B cell (primary cell): Measurements from ENCODE around the gene MYO9B. TPM values are rescaled to one million over a fixed set of nuclear protein-coding genes. Genes with fewer than 3 reads are reported as not detected.
A peak's percentile ranks its signal among the peaks of the same experiment; 100 is the strongest.

ENCODE experiments used
- ATAC-seq: fragments of 200-7000 bp; cut with Tn5 transposase; one replicate; pipeline ENCODE4 v1.10.0; 2021; ENCODE audit warnings: low read depth, mild to moderate bottlenecking, moderate number of reproducible peaks, moderate library complexity
- CTCF ChIA-PET: fragments of 350-600 bp; sonication (Branson Sonifier 250); formaldehyde crosslinking; loops from one replicate; lab custom pipeline; 2021; ENCODE audit warnings: antibody characterized with exemption, inconsistent platforms; lab: Charles Lee
- POLR2A ChIA-PET: fragments of 350-600 bp; sonication (Branson Sonifier 250); formaldehyde crosslinking; loops from one replicate; lab custom pipeline; 2021; ENCODE audit warnings: antibody characterized with exemption; lab: Charles Lee
- DNase-seq: peaks from one replicate; pipeline ENCODE4 v3.0.0; 2013
- H2AFZ ChIP-seq: 2 replicates; pipeline ENCODE4 v1.6.1; 2012; ENCODE audit warnings: mild to moderate bottlenecking, low read depth, low read length; ENCODE audit not compliant: insufficient read depth, poor library complexity, severe bottlenecking
- H3K27ac ChIP-seq, 2 donors: 1 replicate in 1 of 2; 2 replicates in 1 of 2; pipeline ENCODE4 v1.5.1; 2012 to 2013; ENCODE audit warnings: low read length in 2 of 2, mild to moderate bottlenecking in 2 of 2, moderate library complexity in 1 of 2
- H3K27me3 ChIP-seq, 4 experiments: fragments of 200-600 bp in 1 of 4; sonication (generic) in 1 of 4; replicated peaks in 1 of 4; 1 replicate in 2 of 4; 2 replicates in 2 of 4; pipeline versions ENCODE4 v1.6.1 to v1.7.0; 2013 to 2016; ENCODE audit warnings: low read length in 3 of 4, mild to moderate bottlenecking in 2 of 4, mixed read lengths in 1 of 4, moderate library complexity in 1 of 4; ENCODE audit not compliant: insufficient read depth in 4 of 4, control insufficient read depth in 3 of 4; ENCODE audit errors: control extremely low read depth in 1 of 4
- H3K36me3 ChIP-seq, 2 experiments: replicated peaks in 1 of 2; 1 replicate in 1 of 2; 2 replicates in 1 of 2; pipeline versions ENCODE4 v1.6.1 to v1.7.1; 2013; ENCODE audit warnings: low read length in 1 of 2; ENCODE audit not compliant: insufficient read depth in 2 of 2, control insufficient read depth in 1 of 2; ENCODE audit errors: control extremely low read depth in 1 of 2, extremely low read depth in 1 of 2
- H3K4me1 ChIP-seq, 2 donors: fragments of 200-600 bp in 1 of 2; sonication (generic) in 1 of 2; 1 replicate in 1 of 2; 2 replicates in 1 of 2; pipeline versions ENCODE4 v1.5.1 to v1.6.1; 2013 to 2017; ENCODE audit warnings: low read length in 2 of 2; ENCODE audit not compliant: control insufficient read depth in 2 of 2, insufficient read depth in 2 of 2
- H3K4me2 ChIP-seq: replicated peaks from 2 replicates; pipeline ENCODE3; 2012; ENCODE audit warnings: mild to moderate bottlenecking, low read depth, low read length; ENCODE audit not compliant: poor library complexity, severe bottlenecking
- H3K4me3 ChIP-seq, 5 experiments: fragments of 200-600 bp in 1 of 5; sonication (generic) in 1 of 5; 1 replicate in 3 of 5; 2 replicates in 2 of 5; pipeline versions ENCODE4 v1.5.1 to v1.7.0; 2011 to 2016; ENCODE audit warnings: low read length in 4 of 5, mild to moderate bottlenecking in 4 of 5, low read depth in 2 of 5, control low read depth in 1 of 5, moderate library complexity in 1 of 5; ENCODE audit not compliant: insufficient read depth in 1 of 5; ENCODE audit errors: control extremely low read depth in 1 of 5, extremely low read depth in 1 of 5
- H3K79me2 ChIP-seq: fragments of 200-600 bp; sonication (generic); one replicate; pipeline ENCODE4 v1.6.0; 2016; ENCODE audit warnings: low read length; ENCODE audit not compliant: control insufficient read depth, insufficient read depth
- H3K9ac ChIP-seq: fragments of 200-600 bp; sonication (generic); 2 replicates; pipeline ENCODE4 v1.6.1; 2017; ENCODE audit warnings: mild to moderate bottlenecking, low read length, moderate library complexity
- H3K9me3 ChIP-seq, 3 donors: one replicate each; pipeline versions ENCODE4 v1.6.1 to v1.7.1; 2013; ENCODE audit warnings: low read length in 2 of 3; ENCODE audit not compliant: control insufficient read depth in 2 of 3, insufficient read depth in 1 of 3; ENCODE audit errors: control extremely low read depth in 1 of 3
- H4K20me1 ChIP-seq: 2 replicates; pipeline ENCODE4 v1.6.0; 2012; ENCODE audit warnings: mild to moderate bottlenecking, low read length; ENCODE audit not compliant: insufficient read depth, control insufficient read depth, poor library complexity, severe bottlenecking
- H3K27ac Mint-ChIP-seq: one replicate; pipeline ENCODE4 v1.8.0; 2021; ENCODE audit warnings: mixed read lengths
- H3K27me3 Mint-ChIP-seq: one replicate; pipeline ENCODE4 v1.8.0; 2021; ENCODE audit warnings: mixed read lengths
- H3K4me1 Mint-ChIP-seq: one replicate; pipeline ENCODE4 v1.8.0; 2021; ENCODE audit warnings: mixed read lengths
- H3K4me3 Mint-ChIP-seq: one replicate; pipeline ENCODE4 v1.8.0; 2021; ENCODE audit warnings: mixed read lengths
- H3K9me3 Mint-ChIP-seq: one replicate; pipeline ENCODE4 v1.8.0; 2022; ENCODE audit warnings: mixed read lengths; ENCODE audit not compliant: insufficient read depth
- EZH2 ChIP-seq: IDR thresholded peaks from 2 replicates; pipeline ENCODE4 v1.6.1; 2012; ENCODE audit warnings: borderline replicate concordance, low read depth, mild to moderate bottlenecking, moderate library complexity, low read length; ENCODE audit not compliant: insufficient read depth, poor library complexity, severe bottlenecking
- WGBS: methylation state at CpG from one replicate; pipeline ENCODE4 v1.1.5; 2013; ENCODE audit warnings: missing lambda C conversion rate; ENCODE audit not compliant: insufficient coverage; 5-methylcytosine and 5-hydroxymethylcytosine counted together
- intact Hi-C: fragments of 100-400 bp; cut with micrococcal nuclease; formaldehyde crosslinking; loops from one replicate; pipeline ENCODE4 v1.10.0; 2022
- polyA plus RNA-seq: library from polyadenylated mRNA; depleted of rRNA; stranded (reverse); fragments of >200 nt; gene quantifications from 2 replicates; pipeline ENCODE4 v1.2.3, GENCODE V29; 2012
- total RNA-seq, 2 donors: library from RNA; stranded (reverse); fragments of 120-200 nt in 1 of 2; gene quantifications; 1 replicate in 1 of 2; 2 replicates in 1 of 2; pipeline versions ENCODE4 v1.2.3 to v1.2.4, GENCODE V29; 2013 to 2022
- TF ChIP-seq, protein P1 (sequence below): fragments of 200-600 bp; IDR thresholded peaks from one replicate; pipeline ENCODE4 v1.8.0; 2022; ENCODE audit warnings: antibody characterized with exemption, mild to moderate bottlenecking

MYO9B gene
- total and polyA plus RNA-seq, 2 donors (not counting 1 experiment from before 2014, with no cell fraction given): 256 to 273 TPM

DNA sequence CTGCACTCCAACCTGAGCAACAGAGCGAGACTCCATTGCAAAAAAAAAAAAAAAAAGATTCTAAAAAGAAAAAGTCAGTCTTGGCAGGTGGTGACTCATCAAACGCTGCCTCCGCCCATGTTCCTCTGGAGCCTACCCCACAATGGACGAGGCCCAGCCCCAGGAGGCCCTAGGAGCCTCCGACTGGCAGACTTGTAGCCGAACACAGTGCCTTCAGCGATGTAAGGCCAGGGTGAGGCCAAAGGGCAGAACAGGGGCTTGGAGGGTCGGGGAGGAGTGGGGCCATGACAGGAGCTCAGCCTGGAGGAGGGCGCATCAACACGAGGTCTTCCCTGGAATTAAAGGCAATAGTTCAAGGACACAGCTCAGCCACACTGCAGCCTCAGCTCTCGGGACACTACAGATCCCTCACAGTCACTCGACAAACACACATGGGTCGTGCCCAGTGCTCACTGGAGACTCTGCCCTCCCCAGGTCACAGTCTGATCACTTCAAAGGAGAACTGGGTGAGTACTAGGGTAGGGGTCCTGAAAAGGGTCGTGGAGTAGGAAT lies 144.7 kb downstream of the MYO9B start:
- Histone ChIP-seq H3K27ac (no peak overlapping the region), H4K20me1 (no peaks in the 10 kb centered on the region), H3K9me3 (no peaks in the 10 kb centered on the region), H2AFZ (no peak overlapping the region), H3K4me1 (peaks cover 5 to 9% of the 10 kb centered on the region in 2 donors), H3K9ac (no peak overlapping the region), H3K4me3 (no peak overlapping the region), H3K36me3 (peaks cover 0 to 13% of the 10 kb centered on the region in 2 experiments), H3K27me3 (no peaks in the 10 kb centered on the region), H3K4me2 (no peak overlapping the region), H3K79me2 (no peaks in the 10 kb centered on the region)
- peaks cover 6% of the 10 kb centered on the region for H3K4me1 Mint-ChIP-seq
- ChIA-PET CTCF (interaction anchor here (1.4 to 1.9 kb wide), 2 partner anchors 15 kb away, joined by 3 to 7 read pairs; no protein-coding TSS in a partner anchor), POLR2A (interaction anchor here (0.6 to 0.7 kb wide), 2 partner anchors 480 to 611 kb away, joined by 5 to 6 read pairs; no protein-coding TSS in a partner anchor)
- H3K4me3 Mint-ChIP-seq: no peak overlapping the region
- H3K9me3 Mint-ChIP-seq: no peaks in the 10 kb centered on the region
- ATAC-seq (no peak), DNase-seq (no peak)
- H3K27me3 Mint-ChIP-seq: no peaks in the 10 kb centered on the region
- intact Hi-C loops: no loop called here
- WGBS: 82% methylated on average over 12 of the region's 14 CpGs
- H3K27ac Mint-ChIP-seq: peak overlapping the region; percentile 32
- TF ChIP-seq, protein P1, sequence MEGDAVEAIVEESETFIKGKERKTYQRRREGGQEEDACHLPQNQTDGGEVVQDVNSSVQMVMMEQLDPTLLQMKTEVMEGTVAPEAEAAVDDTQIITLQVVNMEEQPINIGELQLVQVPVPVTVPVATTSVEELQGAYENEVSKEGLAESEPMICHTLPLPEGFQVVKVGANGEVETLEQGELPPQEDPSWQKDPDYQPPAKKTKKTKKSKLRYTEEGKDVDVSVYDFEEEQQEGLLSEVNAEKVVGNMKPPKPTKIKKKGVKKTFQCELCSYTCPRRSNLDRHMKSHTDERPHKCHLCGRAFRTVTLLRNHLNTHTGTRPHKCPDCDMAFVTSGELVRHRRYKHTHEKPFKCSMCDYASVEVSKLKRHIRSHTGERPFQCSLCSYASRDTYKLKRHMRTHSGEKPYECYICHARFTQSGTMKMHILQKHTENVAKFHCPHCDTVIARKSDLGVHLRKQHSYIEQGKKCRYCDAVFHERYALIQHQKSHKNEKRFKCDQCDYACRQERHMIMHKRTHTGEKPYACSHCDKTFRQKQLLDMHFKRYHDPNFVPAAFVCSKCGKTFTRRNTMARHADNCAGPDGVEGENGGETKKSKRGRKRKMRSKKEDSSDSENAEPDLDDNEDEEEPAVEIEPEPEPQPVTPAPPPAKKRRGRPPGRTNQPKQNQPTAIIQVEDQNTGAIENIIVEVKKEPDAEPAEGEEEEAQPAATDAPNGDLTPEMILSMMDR: no peak
- no peak for TF ChIP-seq EZH2

- no peak for ATAC-seq
- TF ChIP-seq, protein P1: no peak
- TF ChIP-seq EZH2: no peak
- Histone ChIP-seq H3K4me1 (peaks cover 3 to 20% of the 10 kb centered on the region in 2 donors), H2AFZ (peak overlapping the region; percentile 83), H3K9ac (no peak overlapping the region), H3K4me2 (peak overlapping the region; percentile 96), H4K20me1 (no peaks in the 10 kb centered on the region), H3K79me2 (no peaks in the 10 kb centered on the region), H3K4me3 (peak overlapping the region in 1 of 5 experiments; percentile 79), H3K27me3 (no peaks in the 10 kb centered on the region), H3K27ac (no peak overlapping the region), H3K36me3 (peaks cover 2 to 14% of the 10 kb centered on the region in 2 experiments), H3K9me3 (peaks cover 0 to 4% (median 0%) of the 10 kb centered on the region in 3 donors)
- no peak for DNase-seq
- Mint-ChIP-seq H3K4me1 (peaks cover 12% of the 10 kb centered on the region), H3K27me3 (no peaks in the 10 kb centered on the region), H3K9me3 (no peaks in the 10 kb centered on the region), H3K4me3 (peak overlapping the region; percentile 34), H3K27ac (no peak overlapping the region)
- ChIA-PET POLR2A (interaction anchor here (0.7 to 2.8 kb wide), 2 partner anchors 10 to 744 kb away, joined by 10 to 29 read pairs; partner anchors contain the start of gene USE1), CTCF (interaction anchor here (1.3 to 3.7 kb wide), 2 partner anchors 10 to 35 kb away, joined by 6 to 13 read pairs; partner anchors contain the start of gene USE1)
- intact Hi-C loops: loop anchor here (5.0 kb wide), 2 partner anchors 88 to 1297 kb away; partner anchors contain the start of gene ELL
- WGBS: 84% methylated on average over 3 of the region's 10 CpGs
Measured at GRCh38 chr19:17225053-17225452, 149.5 kb downstream of the MYO9B start.
